ENCODE data around the gene WDR77.

DNA sequence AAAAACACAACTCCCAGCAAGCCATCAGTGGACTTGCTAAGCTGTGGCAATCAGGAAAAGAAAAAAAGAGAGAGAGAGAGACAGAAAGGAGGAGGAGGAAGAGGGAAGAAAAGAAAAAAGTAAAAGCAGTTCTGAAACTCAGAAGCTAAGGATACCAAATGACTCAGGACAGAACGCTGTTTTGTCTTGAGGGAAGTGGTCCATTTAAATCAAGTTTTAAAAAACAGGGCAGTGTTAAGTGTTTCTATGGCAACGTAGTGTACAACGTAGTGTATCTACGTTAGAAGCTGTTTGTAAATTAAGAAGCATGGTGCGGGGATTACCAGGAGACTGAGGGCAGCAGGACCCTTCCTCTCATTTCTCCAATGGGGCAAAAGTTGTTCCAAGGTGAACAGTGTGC is 48.5 kb upstream of the WDR77 start:
- TF ChIP-seq CTCF (IDR thresholded peaks at IDR 0.05; ENCODE audit: poor library complexity) = no peak
- no peak for TF ChIP-seq EZH2 (IDR thresholded peaks at IDR 0.05; ENCODE audit: borderline replicate concordance)
